Measurements from ENCODE around the gene CSK.

GRCh38 chr15:74735305-74735704 lies 46.6 kb upstream of the CSK start:
- TF ChIP-seq NR3C1 (IDR thresholded peaks at IDR 0.05): no peak
- no peak for TF ChIP-seq SMC3 (IDR thresholded peaks at IDR 0.05)
- TF ChIP-seq POLR2A (IDR thresholded peaks at IDR 0.05; ENCODE audit: low read length): no peak
- TF ChIP-seq CTCF (IDR thresholded peaks at IDR 0.05): no peak
- TF ChIP-seq MAZ (IDR thresholded peaks at IDR 0.05; ENCODE audit: borderline replicate concordance, low read depth, low read length): no peak
- TF ChIP-seq, protein P1, sequence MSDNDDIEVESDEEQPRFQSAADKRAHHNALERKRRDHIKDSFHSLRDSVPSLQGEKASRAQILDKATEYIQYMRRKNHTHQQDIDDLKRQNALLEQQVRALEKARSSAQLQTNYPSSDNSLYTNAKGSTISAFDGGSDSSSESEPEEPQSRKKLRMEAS (IDR thresholded peaks at IDR 0.05): no peak
- TF ChIP-seq ESRRA (IDR thresholded peaks at IDR 0.05; ENCODE audit: borderline replicate concordance, low read length): no peak
- no peak for TF ChIP-seq TP53 (CRISPR knock-in tag; IDR thresholded peaks at IDR 0.05)
- no peak for TF ChIP-seq CHD4 (IDR thresholded peaks at IDR 0.05; ENCODE audit: borderline replicate concordance)
- TF ChIP-seq RFX5 (IDR thresholded peaks at IDR 0.05): no peak
- no peak for TF ChIP-seq EP300 (IDR thresholded peaks at IDR 0.05)
- no peak for TF ChIP-seq MYC (IDR thresholded peaks at IDR 0.05; ENCODE audit: borderline replicate concordance, low read length)
- no peak for TF ChIP-seq POLR2AphosphoS2 (conservative IDR thresholded peaks at IDR 0.05; ENCODE audit: low read length)
- TF ChIP-seq, protein P2, sequence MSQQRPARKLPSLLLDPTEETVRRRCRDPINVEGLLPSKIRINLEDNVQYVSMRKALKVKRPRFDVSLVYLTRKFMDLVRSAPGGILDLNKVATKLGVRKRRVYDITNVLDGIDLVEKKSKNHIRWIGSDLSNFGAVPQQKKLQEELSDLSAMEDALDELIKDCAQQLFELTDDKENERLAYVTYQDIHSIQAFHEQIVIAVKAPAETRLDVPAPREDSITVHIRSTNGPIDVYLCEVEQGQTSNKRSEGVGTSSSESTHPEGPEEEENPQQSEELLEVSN (IDR thresholded peaks at IDR 0.05; ENCODE audit: borderline replicate concordance, low read depth): no peak
